IMR-90 (cell line): ENCODE measurements around the gene MEX3B. TPM values are rescaled to one million over a fixed set of nuclear protein-coding genes. Genes with fewer than 3 reads are reported as not detected.

Experiments used
- ATAC-seq: fragments of 200-7000 bp; cut with Tn5 transposase; 2 replicates; pipeline ENCODE4 v1.9.1; 2020; ENCODE audit warnings: low read depth, mild to moderate bottlenecking, moderate library complexity
- BruUV-seq: library from RNA; stranded (reverse); fragments of 400-500 nt; replicated peaks from 2 replicates; lab custom pipeline; 2021; lab: Mats Ljungman, UMichigan
- CTCF ChIA-PET: fragments of 300-600 bp; formaldehyde crosslinking; extraction: SDS; loops from one replicate; lab custom pipeline; 2021; ENCODE audit warnings: antibody characterized with exemption; lab: Yijun Ruan, JAX
- POLR2A ChIA-PET: fragments of 300-600 bp; sonication (Branson Sonifier 250); formaldehyde crosslinking; loops from one replicate; lab custom pipeline; 2022; ENCODE audit warnings: antibody characterized with exemption; ENCODE audit not compliant: unreplicated experiment; lab: Charles Lee
- DNase-seq: peaks from one replicate; pipeline ENCODE4 v3.0.0; 2013
- H2AFZ ChIP-seq: replicated peaks from 2 replicates; pipeline ENCODE3; 2013; ENCODE audit warnings: low read length, mild to moderate bottlenecking; ENCODE audit not compliant: poor library complexity
- H2AK5ac ChIP-seq: 2 replicates; pipeline ENCODE4 v1.6.1; 2013; ENCODE audit warnings: low read depth, low read length, inconsistent platforms
- H2AK9ac ChIP-seq: replicated peaks from 2 replicates; pipeline ENCODE3; 2013; ENCODE audit warnings: mild to moderate bottlenecking, low read depth, low read length, moderate library complexity; ENCODE audit not compliant: poor library complexity
- H2BK120ac ChIP-seq: 2 replicates; pipeline ENCODE4 v1.6.1; 2013; ENCODE audit warnings: low read depth, low read length, inconsistent platforms
- H2BK15ac ChIP-seq: 3 replicates; pipeline ENCODE4 v1.6.1; 2013; ENCODE audit warnings: low read depth, low read length, inconsistent platforms
- H2BK20ac ChIP-seq: 2 replicates; pipeline ENCODE4 v1.6.1; 2013; ENCODE audit warnings: low read depth, mild to moderate bottlenecking, inconsistent platforms, low read length, moderate library complexity
- H2BK5ac ChIP-seq: 2 replicates; pipeline ENCODE4 v1.6.1; 2013; ENCODE audit warnings: mild to moderate bottlenecking, low read depth, low read length, inconsistent platforms; ENCODE audit not compliant: poor library complexity, severe bottlenecking
- H3K14ac ChIP-seq: replicated peaks from 2 replicates; pipeline ENCODE4 v1.6.1; 2013; ENCODE audit warnings: low read depth, low read length, inconsistent platforms
- H3K18ac ChIP-seq: 2 replicates; pipeline ENCODE4 v1.6.1; 2013; ENCODE audit warnings: low read depth, low read length, control low read depth
- H3K23ac ChIP-seq: 2 replicates; pipeline ENCODE4 v1.6.1; 2013; ENCODE audit warnings: low read depth, low read length, inconsistent platforms
- H3K27ac ChIP-seq: 2 replicates; pipeline ENCODE4 v1.5.1; 2013; ENCODE audit warnings: mild to moderate bottlenecking, control low read depth, low read length; ENCODE audit not compliant: insufficient read depth
- H3K27me3 ChIP-seq: 2 replicates; pipeline ENCODE4 v1.6.1; 2013; ENCODE audit warnings: low read length; ENCODE audit not compliant: control insufficient read depth, insufficient read depth
- H3K36me3 ChIP-seq: 2 replicates; pipeline ENCODE4 v1.6.1; 2013; ENCODE audit warnings: low read length, mixed read lengths; ENCODE audit not compliant: control insufficient read depth, insufficient read depth
- H3K4ac ChIP-seq: 2 replicates; pipeline ENCODE4 v1.6.1; 2013; ENCODE audit warnings: low read depth, low read length, inconsistent platforms
- H3K4me1 ChIP-seq: 2 replicates; pipeline ENCODE4 v1.6.1; 2013; ENCODE audit warnings: low read length, mixed read lengths; ENCODE audit not compliant: control insufficient read depth, insufficient read depth
- H3K4me2 ChIP-seq: 2 replicates; pipeline ENCODE4 v1.6.1; 2013; ENCODE audit warnings: low read depth, mild to moderate bottlenecking, control low read depth, low read length, moderate library complexity
- H3K4me3 ChIP-seq: 2 replicates; pipeline ENCODE4 v1.5.1; 2013; ENCODE audit warnings: low read depth, mild to moderate bottlenecking, control low read depth, low read length, moderate library complexity; ENCODE audit not compliant: insufficient read depth
- H3K56ac ChIP-seq: 2 replicates; pipeline ENCODE4 v1.6.1; 2013; ENCODE audit warnings: low read length, inconsistent platforms; ENCODE audit not compliant: insufficient read depth; ENCODE audit errors: extremely low read depth
- H3K79me1 ChIP-seq, 2 experiments: 2 replicates each; pipeline ENCODE4 v1.6.1; 2013; ENCODE audit warnings: low read length in 2 of 2, inconsistent platforms in 1 of 2, low read depth in 1 of 2
- H3K9ac ChIP-seq: 2 replicates; pipeline ENCODE4 v1.6.1; 2013; ENCODE audit warnings: low read depth, low read length, control low read depth
- H3K9me1 ChIP-seq: 2 replicates; pipeline ENCODE4 v1.6.1; 2013; ENCODE audit warnings: low read length, inconsistent platforms; ENCODE audit not compliant: insufficient read depth
- H3K9me3 ChIP-seq: 2 replicates; pipeline ENCODE4 v1.6.1; 2013; ENCODE audit warnings: low read length; ENCODE audit not compliant: control insufficient read depth, insufficient read depth
- H4K20me1 ChIP-seq: 2 replicates; pipeline ENCODE4 v1.6.1; 2013; ENCODE audit warnings: low read length, inconsistent platforms; ENCODE audit not compliant: insufficient read depth
- H4K5ac ChIP-seq: 2 replicates; pipeline ENCODE4 v1.6.1; 2013; ENCODE audit warnings: mild to moderate bottlenecking, low read depth, low read length, control low read depth
- H4K8ac ChIP-seq, 2 experiments: 2 replicates each; pipeline ENCODE4 v1.6.1; 2013; ENCODE audit warnings: low read depth in 2 of 2, low read length in 2 of 2, control low read depth in 1 of 2, inconsistent platforms in 1 of 2
- H4K91ac ChIP-seq: 2 replicates; pipeline ENCODE4 v1.6.1; 2013; ENCODE audit warnings: low read depth, low read length, inconsistent platforms; ENCODE audit not compliant: insufficient read depth
- MAFK ChIP-seq: IDR thresholded peaks from 2 replicates; pipeline ENCODE4 v1.6.1; 2012; ENCODE audit warnings: low read depth, low read length, improper control_type of control experiment
- WGBS, 2 experiments: methylation state at CpG; one replicate each; pipeline versions ENCODE4 v1.1.5 to v1.1.7; 2013; ENCODE audit warnings: missing lambda C conversion rate in 2 of 2; ENCODE audit not compliant: insufficient read length in 1 of 2; ENCODE audit errors: extremely low coverage in 2 of 2; 5-methylcytosine and 5-hydroxymethylcytosine counted together
- dilution Hi-C: fragments of 300-500 bp; cut with HindIII; formaldehyde crosslinking; loops from one replicate; pipeline ENCODE4 v1.14.3; 2018; ENCODE audit warnings: low sequenced_read_pairs; ENCODE audit not compliant: unreplicated experiment
- in situ Hi-C: fragments of 300-500 bp; cut with MboI; formaldehyde crosslinking; loops from 3 replicates; pipeline ENCODE4 v1.14.3; 2019; ENCODE audit warnings: low sequenced_read_pairs, inconsistent platforms, mixed read lengths
- intact Hi-C: fragments of 100-400 bp; cut with micrococcal nuclease; formaldehyde crosslinking; loops from 2 replicates; pipeline ENCODE4 v1.10.0; 2022
- polyA plus RNA-seq, 3 experiments: library from polyadenylated mRNA; depleted of rRNA; stranded (reverse); fragments of >200 nt; gene quantifications; 2 replicates each; pipeline ENCODE4 v1.2.3, GENCODE V29; 2012; ENCODE audit warnings: low replicate concordance in 1 of 3
- total RNA-seq: library from RNA; depleted of rRNA; stranded (reverse); fragments of >200 nt; gene quantifications from 2 replicates; pipeline ENCODE4 v1.2.3, GENCODE V29; 2012
- TF ChIP-seq, protein P1 (sequence below): fragments of 150-350 bp; IDR thresholded peaks from 2 replicates; pipeline ENCODE4 v1.6.1; 2016; ENCODE audit warnings: low read depth, mild to moderate bottlenecking, low read length, moderate library complexity, borderline replicate concordance

The MEX3B gene
- total and polyA plus RNA-seq, 2 of the 4 experiments (the other 2 are of a cell fraction): 3.6 to 12.9 TPM

DNA sequence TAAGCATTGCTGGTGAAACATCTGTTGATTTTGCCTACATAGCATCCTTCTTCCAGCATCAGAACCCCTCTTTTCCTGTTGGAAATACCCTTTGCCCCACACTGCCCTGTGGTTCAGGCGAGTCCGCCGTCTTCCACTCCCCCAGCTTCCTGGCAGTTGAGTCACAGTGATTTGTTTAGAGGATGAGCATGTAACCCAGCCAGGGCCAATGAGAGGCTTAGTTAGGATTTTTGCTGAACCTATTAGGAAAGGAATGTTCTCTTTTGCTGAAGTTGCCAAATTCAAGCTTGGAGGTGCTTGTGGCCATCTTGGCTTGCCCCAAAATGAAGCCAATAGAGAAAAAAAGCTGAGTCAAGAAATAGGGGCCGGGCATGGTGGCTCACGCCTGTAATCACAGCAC, 19.0 kb upstream of the MEX3B start:
- H2AFZ ChIP-seq: peak overlapping the region; percentile 61
- TF ChIP-seq, protein P1, sequence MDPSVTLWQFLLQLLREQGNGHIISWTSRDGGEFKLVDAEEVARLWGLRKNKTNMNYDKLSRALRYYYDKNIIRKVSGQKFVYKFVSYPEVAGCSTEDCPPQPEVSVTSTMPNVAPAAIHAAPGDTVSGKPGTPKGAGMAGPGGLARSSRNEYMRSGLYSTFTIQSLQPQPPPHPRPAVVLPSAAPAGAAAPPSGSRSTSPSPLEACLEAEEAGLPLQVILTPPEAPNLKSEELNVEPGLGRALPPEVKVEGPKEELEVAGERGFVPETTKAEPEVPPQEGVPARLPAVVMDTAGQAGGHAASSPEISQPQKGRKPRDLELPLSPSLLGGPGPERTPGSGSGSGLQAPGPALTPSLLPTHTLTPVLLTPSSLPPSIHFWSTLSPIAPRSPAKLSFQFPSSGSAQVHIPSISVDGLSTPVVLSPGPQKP: no peak
- peak; percentile 59; the same call in 1 of the 2 replicates for TF ChIP-seq MAFK
- no peak overlapping the region for H3K56ac ChIP-seq
- H3K9me3 ChIP-seq: no peaks in the 10 kb centered on the region
- H2AK5ac ChIP-seq: no peak overlapping the region
- H4K8ac ChIP-seq: no peak overlapping the region
- ATAC-seq: peak; percentile 51; the same call in 1 of the 2 replicates
- no peak overlapping the region for H3K27ac ChIP-seq
- no peak overlapping the region for H2BK20ac ChIP-seq
- no peaks in the 10 kb centered on the region for H4K20me1 ChIP-seq
- H3K9ac ChIP-seq: no peak overlapping the region
- H3K27me3 ChIP-seq: peaks cover 14% of the 10 kb centered on the region; the same call in 1 of the 2 replicates
- H3K4me2 ChIP-seq: no peak overlapping the region
- ChIA-PET POLR2A (no interaction called here), CTCF (interaction anchor here (0.6 kb wide), 1 partner anchor 132 kb away, joined by 3 read pairs; no protein-coding TSS in a partner anchor)
- H2BK120ac ChIP-seq: no peak overlapping the region
- intact Hi-C loops: no loop called here
- no peak overlapping the region for H3K4ac ChIP-seq
- H3K4me1 ChIP-seq: no peaks in the 10 kb centered on the region
- BruUV-seq: no TSS peak
- no peaks in the 10 kb centered on the region for H3K79me1 ChIP-seq
- no peak overlapping the region for H2BK15ac ChIP-seq
- no peaks in the 10 kb centered on the region for H3K36me3 ChIP-seq
- no peak overlapping the region for H3K14ac ChIP-seq
- no peak overlapping the region for H3K23ac ChIP-seq
- WGBS, 2 experiments: no CpG with 5 or more reads among the region's 5 CpGs
- in situ Hi-C loops: no loop called here
- no peaks in the 10 kb centered on the region for H3K9me1 ChIP-seq
- no peak overlapping the region for H2BK5ac ChIP-seq
- no peak overlapping the region for H2AK9ac ChIP-seq
- dilution Hi-C loops: no loop called here
- H3K18ac ChIP-seq: no peak overlapping the region
- no peak overlapping the region for H4K91ac ChIP-seq
- DNase-seq: peak; percentile 65
- no peak overlapping the region for H4K5ac ChIP-seq
- H3K4me3 ChIP-seq: no peak overlapping the region
